ENCODE measurements around the gene MMEL1. TPM values are rescaled to one million over a fixed set of nuclear protein-coding genes. Genes with fewer than 3 reads are reported as not detected.

MMEL1 gene
- total and polyA plus RNA-seq, 2 experiments from 2014 or later: 0.57 to 0.90 TPM

DNA sequence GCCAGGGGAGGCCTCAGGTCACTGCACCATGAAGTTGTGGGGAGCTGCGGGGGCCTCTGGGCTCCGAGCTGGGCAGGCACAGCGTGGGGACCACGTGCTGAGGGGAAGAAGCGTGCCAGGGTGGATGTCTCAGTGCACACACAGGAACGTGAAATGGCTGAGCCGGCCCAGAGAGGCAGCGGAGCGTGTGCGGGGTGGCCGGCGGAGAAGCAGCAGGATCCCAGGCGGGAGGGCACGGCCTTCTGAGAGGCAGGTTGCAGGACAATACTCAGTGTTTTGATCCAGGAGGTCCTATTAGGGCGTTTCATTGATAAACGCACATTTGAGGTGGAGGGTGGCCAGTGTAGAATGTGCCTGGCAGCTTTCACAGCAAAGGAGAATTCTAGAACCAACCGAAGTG, 63.8 kb downstream of the MMEL1 start:
- peaks cover 13% of the 10 kb centered on the region for H3K9me3 Mint-ChIP-seq
- peaks cover 11% of the 10 kb centered on the region for H3K27me3 Mint-ChIP-seq (ENCODE audit: insufficient read depth, low read depth, poor library complexity)
- Histone ChIP-seq H3K27me3 (ENCODE audit: insufficient read depth) (no peaks in the 10 kb centered on the region), H3K79me2 (replicated peaks; ENCODE audit: insufficient read depth) (no peaks in the 10 kb centered on the region), H3K27ac (ENCODE audit: low read depth) (no peak overlapping the region), H3K4me1 (ENCODE audit: insufficient read depth) (no peaks in the 10 kb centered on the region), H3K4me2 (no peak overlapping the region), H3F3A (replicated peaks; ENCODE audit: low read depth) (no peaks in the 10 kb centered on the region), H3K9me2 (ENCODE audit: insufficient read depth) (0 out of 2 replicates have a peak, but pooled peaks cover 5% of the 10 kb centered on the region), H3K36me3 (ENCODE audit: insufficient read depth) (no peaks in the 10 kb centered on the region), H4K20me1 (replicated peaks; ENCODE audit: insufficient read depth) (no peaks in the 10 kb centered on the region), H3K4me3 (no peak overlapping the region), H2AFZ (no peak overlapping the region)
- H3K4me1 Mint-ChIP-seq: peaks cover 3% of the 10 kb centered on the region
- no peak for ATAC-seq
- TF ChIP-seq STAT1 (IDR thresholded peaks at IDR 0.05; ENCODE audit: unreplicated experiment): no peak
- TF ChIP-seq ZNF331 (CRISPR knock-in tag; IDR thresholded peaks at IDR 0.05; ENCODE audit: low read depth): no peak
- TF ChIP-seq JUNB (IDR thresholded peaks at IDR 0.05; ENCODE audit: unreplicated experiment): no peak
- TF ChIP-seq CREB1 (CRISPR knock-in tag; IDR thresholded peaks at IDR 0.05; ENCODE audit: low read depth): no peak
- TF ChIP-seq ZNF114 (CRISPR knock-in tag; IDR thresholded peaks at IDR 0.05): no peak
- TF ChIP-seq REST (IDR thresholded peaks at IDR 0.05; ENCODE audit: unreplicated experiment): no peak
- TF ChIP-seq, protein P1, sequence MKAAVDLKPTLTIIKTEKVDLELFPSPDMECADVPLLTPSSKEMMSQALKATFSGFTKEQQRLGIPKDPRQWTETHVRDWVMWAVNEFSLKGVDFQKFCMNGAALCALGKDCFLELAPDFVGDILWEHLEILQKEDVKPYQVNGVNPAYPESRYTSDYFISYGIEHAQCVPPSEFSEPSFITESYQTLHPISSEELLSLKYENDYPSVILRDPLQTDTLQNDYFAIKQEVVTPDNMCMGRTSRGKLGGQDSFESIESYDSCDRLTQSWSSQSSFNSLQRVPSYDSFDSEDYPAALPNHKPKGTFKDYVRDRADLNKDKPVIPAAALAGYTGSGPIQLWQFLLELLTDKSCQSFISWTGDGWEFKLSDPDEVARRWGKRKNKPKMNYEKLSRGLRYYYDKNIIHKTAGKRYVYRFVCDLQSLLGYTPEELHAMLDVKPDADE (IDR thresholded peaks at IDR 0.05): no peak
- no peak for TF ChIP-seq ZNF462 (CRISPR knock-in tag; IDR thresholded peaks at IDR 0.05)
- no peak for TF ChIP-seq NANOG (IDR thresholded peaks at IDR 0.05; ENCODE audit: borderline replicate concordance)
- TF ChIP-seq EZH2phosphoT487 (IDR thresholded peaks at IDR 0.05; ENCODE audit: unreplicated experiment): no peak
- TF ChIP-seq, protein P2, sequence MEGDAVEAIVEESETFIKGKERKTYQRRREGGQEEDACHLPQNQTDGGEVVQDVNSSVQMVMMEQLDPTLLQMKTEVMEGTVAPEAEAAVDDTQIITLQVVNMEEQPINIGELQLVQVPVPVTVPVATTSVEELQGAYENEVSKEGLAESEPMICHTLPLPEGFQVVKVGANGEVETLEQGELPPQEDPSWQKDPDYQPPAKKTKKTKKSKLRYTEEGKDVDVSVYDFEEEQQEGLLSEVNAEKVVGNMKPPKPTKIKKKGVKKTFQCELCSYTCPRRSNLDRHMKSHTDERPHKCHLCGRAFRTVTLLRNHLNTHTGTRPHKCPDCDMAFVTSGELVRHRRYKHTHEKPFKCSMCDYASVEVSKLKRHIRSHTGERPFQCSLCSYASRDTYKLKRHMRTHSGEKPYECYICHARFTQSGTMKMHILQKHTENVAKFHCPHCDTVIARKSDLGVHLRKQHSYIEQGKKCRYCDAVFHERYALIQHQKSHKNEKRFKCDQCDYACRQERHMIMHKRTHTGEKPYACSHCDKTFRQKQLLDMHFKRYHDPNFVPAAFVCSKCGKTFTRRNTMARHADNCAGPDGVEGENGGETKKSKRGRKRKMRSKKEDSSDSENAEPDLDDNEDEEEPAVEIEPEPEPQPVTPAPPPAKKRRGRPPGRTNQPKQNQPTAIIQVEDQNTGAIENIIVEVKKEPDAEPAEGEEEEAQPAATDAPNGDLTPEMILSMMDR (conservative IDR thresholded peaks at IDR 0.05; ENCODE audit: low read depth in 2 of 2): no peak
- no peak for TF ChIP-seq EZH2 (IDR thresholded peaks at IDR 0.05; ENCODE audit: low read depth, unreplicated experiment)
- no peak for DNase-seq (ENCODE audit: low spot score)
- no peak overlapping the region for H3K4me3 Mint-ChIP-seq
- H3K36me3 Mint-ChIP-seq (ENCODE audit: low read depth): no peaks in the 10 kb centered on the region
- no peak overlapping the region for H3K27ac Mint-ChIP-seq

Data from GM23338 (cell line).